Myocyte (in vitro differentiated cells): ENCODE results near the gene SMAGP. TPM values are rescaled to one million over a fixed set of nuclear protein-coding genes. Genes with fewer than 3 reads are reported as not detected.
"Not testable (repeated sequence)": the region's sequence is repeated elsewhere in the genome, so short reads cannot be mapped to it uniquely, and the experiment has no call there.

ENCODE experiments used
- DNase-seq: peaks from one replicate; pipeline ENCODE4 v3.0.0-alpha.2; 2012; ENCODE audit warnings: low read depth
- total RNA-seq: library from RNA; depleted of rRNA; stranded (reverse); fragments of >200 nt; gene quantifications from 2 replicates; pipeline ENCODE4 v1.2.3, GENCODE V29; 2014

SMAGP gene
- total RNA-seq, 1 donor from 2014 or later, result 2.9 TPM

DNA sequence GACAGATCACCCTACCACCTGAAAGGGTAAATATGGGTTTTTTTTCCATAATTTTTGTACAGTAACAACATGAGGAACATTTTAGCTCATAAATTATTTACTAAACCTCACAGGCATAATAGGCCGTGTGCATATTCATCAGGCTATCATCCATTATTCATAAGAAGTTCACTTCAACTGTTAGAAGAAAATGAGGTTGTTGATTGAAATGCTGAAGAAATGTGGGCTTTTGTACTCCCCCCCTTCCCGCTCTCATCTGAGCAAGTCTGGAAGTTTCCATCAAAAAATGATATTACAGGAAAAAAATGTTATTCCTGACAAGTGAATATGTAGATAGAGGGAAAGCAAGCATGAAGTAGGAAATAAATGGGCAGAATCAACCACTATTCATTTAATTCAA lies 44.4 kb downstream of the SMAGP start:
- DNase-seq, result no peak

DNA sequence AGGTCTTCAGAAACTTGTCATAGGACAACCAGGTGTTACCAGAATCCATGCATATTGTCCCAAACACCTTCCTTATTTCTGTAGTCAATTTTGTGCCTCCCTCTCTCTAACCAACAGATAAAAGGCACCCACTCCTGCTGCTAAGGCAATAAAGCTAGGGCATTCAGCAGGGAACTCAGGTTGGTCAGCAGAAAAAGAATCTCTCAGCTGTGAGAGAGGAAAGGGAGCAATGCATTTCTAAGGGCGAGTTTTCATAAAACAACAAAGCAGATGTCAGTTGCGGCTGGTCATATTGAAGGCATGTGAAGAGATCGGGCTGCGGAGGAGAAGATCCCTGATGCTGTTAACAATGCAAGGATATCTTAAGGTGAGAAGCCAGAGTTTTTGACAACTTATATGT lies 45.0 kb downstream of the SMAGP start:
- no peak for DNase-seq

DNA sequence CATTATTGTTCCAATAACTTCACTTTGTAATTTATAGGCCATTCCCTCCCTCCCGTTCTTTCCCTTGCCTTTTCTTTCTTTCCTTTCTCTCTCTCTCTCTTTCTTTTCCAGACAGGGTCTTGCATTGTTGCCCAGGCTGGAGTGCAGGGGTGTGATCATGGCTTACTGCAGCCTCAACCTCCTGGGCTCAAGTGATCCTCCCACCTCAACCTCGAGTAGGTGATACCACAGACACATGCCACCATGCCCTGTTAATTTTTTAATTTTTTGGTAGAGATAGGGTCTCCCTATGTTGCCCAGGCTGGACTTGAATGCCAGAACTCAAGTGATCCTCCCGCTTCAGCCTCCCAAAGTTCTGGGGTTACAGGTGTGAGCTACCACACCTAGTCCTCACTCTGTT lies 45.6 kb downstream of the SMAGP start:
- no peak for DNase-seq

DNA sequence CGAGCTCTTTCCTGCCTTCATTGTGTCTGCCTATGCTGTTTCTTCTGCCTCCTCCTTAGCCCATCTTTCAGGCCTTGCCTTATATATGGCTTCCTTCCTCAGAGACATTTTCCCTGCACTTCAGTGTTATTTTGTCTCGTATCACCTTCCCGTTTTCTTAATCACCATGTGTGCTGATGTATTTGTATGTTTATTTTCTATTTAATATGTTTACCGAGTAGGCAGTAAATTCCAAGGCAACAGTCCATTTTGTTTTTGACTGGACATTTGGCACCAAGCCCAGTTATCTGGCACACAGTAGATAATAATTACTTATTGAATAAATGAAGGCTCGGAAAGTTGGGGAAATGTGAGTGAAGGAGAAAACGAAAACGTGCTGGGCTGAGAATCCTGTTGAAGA lies 47.8 kb downstream of the SMAGP start:
- no peak for DNase-seq

DNA sequence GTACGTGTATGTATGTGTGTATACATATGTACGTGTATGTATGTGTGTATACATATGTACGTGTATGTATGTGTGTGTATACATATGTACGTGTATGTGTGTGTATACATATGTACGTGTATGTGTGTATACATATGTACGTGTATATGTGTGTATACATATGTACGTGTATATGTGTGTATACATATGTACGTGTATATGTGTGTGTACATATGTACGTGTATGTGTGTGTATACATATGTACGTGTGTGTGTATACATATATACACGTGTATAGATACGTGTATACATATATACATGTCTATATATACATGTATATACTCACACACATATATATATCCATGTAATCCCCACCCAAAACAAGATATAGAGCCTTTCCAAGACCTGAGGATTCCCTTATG lies 50.4 kb downstream of the SMAGP start:
- not testable (repeated sequence) for DNase-seq

DNA sequence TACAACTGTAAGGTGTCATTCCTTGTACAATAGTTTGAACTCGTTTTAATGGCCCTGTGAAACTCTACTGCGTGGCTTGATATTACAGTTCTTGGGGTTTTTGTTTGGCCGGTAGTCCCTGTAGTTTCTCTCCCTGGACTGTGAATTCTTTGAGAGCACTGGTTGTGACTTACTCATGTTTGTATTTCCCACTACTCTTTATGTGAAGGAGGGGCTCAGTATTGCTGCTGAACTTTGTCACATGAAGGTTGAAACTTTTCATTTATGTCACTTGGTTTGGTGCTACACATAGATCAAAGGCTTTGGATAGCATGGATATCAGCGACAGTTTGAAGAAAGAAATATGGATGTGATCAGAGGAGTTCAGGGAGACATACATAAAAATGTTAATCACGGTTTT lies 50.9 kb downstream of the SMAGP start:
- no peak for DNase-seq

DNA sequence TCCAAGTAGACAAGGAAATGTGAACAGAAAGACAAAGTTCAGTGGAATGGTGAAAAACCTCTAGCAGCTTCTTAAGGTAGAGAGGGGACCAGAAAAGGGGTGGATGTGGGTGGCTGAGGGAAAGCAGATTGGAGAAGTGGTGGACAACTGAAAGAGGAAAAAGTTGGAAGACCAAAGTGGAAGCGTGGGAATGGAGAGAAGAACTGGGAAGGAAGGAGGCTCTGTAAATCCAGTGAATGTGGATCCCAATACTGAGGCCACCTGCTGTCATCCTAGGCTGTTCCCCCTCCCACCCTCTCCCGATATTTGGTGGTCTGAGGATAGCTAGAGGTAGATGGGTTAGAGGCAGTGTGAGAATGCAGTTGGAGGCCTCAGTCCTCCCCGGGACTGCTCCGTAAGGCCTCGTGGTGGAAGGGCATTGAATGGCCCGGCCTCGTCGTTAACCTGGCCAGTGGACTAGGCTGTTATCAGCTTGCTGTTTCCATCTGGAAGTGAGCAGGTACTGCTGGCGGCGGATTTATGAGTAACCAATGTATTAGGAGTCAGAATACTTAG lies 51.5 kb downstream of the SMAGP start:
- no peak for DNase-seq

DNA sequence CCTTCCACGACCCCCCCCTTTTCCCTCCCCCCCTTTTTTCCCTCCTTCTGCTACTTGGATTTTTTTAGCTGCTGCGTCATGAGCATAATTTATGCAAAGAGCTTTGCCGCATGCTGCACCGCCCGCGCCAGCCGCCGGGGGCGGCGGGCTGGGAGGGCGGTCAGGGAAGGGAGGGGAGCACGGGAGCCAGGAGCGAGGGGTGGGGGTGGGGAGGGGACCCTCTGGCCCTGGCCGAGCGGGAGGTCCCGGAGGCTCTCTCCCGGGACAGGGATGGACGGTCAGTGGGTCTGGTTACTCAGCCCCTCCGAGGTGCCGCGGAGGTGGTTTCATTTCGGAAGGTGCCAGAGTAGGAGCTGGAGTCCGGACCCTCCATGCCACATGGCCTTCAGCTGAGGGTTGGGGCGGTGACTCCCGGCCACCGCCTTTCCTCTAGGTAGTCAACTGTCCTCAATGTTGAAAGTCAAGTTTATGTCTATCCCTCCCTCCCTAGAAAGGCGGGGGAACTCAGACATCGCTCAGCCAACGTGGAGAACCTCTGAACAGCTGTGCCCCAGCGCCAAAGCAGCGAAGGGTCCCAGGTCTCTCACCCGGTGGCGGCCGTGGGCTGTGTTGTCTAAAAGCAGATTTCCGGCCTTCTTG lies 52.1 kb downstream of the SMAGP start, which contains the start of gene POU6F1:
Gene POU6F1 (minus strand): TSS at position 95 of the 639 bp plus-strand sequence. CDS start 11,226 bp downstream, outside the sequence.
- DNase-seq, result peak; percentile 89

DNA sequence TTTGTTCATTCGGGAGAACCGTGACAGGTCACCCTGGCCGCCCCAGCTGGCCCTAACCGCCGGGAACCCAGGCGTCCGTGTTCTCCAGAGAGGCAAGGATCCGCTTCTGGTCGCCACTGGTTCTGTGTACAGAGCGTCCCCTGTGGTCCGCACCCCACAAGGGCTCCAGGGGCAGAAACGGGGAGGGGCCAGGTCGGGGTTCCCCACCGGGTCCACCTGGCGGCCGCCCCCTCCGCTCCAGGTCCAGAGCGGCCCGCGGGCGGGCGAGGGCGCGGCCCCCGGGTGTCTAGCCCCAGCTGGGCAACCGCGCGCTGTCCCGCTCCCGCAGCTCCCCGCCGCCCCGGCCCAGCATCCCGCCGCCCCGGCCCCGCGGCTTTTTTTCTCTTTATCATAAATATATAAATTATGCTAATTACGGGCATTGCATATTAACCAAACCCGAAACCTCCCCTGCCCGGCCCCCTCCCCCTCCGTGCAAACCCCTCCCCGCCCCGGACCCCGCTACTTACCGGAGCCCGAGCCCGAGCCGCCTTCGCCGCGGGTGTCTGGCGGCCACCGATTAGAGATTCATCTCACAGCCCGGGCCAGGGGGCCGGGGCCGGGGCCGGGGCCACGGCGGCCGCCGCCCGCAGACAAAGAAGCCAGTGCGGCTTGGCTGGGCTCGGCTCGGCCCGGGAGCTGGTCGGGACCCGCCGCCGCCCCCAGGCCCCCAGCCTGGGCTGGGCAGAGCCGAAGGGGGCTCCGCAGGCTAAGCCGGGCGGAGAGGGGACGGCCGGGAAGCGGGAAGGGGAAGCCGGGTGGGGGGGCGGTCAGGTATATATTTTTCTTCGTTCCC lies 52.9 kb downstream of the SMAGP start:
- DNase-seq, result peak; percentile 68

DNA sequence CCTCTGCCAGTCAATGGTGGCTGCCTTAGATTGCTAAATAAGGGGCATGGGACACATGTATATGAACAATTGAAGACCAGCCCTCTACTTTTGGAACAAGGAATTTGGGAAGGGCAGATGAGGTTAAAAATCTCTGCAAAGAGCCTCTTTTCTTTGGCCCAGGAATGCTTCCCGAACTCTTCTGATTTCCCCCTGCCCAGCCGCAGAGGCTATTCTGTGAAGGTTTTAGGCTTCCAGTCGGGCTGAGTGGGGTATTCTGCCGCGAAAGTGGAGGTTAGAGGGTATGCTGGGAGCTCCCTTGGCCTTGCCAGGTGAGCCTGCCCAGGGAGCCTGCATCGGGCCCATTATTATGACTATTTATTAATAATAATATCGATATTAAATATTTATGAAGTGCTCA lies 53.6 kb downstream of the SMAGP start:
- DNase-seq, result no peak

DNA sequence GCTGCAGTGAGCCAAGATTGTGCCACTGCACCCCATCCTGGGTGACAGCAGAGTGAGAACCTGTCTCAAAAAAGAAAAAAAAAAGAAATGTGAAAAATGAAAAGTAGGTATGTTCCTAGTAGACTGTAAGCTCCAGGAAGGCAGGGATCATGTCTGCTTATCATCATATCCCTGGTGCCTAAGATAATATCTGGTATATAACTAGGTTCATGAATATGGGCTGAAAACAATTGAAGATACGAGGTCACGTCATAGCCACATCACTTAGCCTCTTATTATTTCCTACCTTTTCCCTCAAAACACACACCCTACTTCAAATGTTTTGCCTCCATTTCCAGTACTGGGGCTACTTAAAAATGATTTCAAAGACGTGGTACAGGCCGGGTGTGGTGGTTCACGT lies 55.3 kb downstream of the SMAGP start:
- no peak for DNase-seq

DNA sequence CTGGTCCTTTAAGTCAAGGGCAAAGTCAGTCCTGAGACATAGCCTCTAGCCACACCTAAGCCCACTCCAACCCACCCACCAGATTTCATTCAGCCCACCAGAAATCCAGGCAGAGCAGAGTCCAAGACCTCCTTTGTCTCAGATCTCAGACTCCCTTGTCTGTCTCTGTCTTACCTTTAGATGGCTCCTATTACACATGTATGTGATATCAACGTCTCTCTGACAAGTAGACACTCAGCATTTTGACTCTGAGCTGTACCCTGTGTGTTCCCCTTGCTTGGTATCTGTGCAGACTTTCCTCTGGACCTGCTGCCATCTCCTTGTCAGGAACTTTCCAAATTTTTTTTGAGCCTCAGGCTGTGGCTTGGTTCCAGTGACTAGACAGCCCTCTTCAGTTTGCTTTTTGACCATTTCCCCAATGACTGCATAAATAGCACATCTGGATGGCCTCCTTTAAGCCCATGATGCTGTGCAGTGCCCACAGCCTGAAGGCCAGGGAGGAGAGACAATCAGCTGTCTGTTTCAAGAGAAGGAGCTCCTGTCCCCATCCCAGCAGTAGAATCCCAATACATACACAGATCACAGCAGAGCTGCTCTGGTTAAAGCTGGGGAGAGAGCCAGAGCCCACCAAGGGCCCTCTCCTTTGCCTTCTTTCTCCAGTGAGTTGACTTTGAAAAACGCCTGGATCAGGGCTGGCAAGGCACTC lies 59.4 kb downstream of the SMAGP start:
- no peak for DNase-seq

DNA sequence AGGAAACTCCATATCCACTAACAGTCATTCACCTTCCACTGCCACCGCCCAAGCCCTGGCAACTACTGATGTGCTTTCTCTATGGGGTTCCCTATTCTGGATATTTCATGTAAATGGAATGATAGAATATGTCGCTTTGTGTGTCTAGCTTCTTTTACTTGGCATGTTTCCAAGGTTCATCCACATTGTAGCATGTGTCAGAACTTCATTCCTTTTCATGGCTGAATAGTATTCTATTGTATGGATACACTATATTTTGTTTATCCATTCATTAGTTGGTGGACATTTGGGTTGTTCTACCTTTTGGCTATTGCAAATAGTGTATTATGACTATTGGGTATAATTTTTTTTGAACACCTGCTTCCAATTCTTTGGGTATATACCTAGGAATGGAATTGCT lies 61.0 kb downstream of the SMAGP start:
- DNase-seq, result no peak

DNA sequence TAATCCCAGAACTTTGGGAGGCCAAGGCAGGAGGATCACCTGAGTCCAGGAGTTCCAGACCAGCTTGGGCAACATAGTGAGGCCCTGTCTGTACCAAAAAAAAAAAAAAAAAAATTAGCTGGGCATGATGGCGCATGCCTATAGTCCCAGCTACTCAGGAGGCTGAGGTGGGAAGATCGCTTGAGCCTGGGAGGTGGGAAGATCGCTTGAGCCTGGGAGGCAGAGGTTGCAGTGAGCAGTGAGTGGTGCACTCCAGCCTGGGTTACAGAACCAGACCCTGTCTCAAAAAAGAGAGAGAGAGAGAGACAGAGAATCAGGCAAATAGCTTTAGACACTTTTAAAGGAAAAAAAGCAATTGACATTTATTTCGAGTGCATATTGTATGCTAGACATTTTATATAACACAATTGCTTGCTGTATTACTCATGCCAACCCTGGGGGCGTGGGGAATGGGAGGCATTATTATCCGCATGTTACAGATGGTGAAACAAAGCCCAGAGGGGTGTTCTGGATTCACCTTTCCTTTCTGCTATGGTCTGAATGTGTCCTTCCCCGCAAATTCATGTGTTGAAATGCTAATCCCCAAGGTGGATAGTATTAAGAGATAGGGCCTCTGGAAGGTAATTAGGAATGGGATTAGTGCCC lies 62.1 kb downstream of the SMAGP start:
- no peak for DNase-seq

DNA sequence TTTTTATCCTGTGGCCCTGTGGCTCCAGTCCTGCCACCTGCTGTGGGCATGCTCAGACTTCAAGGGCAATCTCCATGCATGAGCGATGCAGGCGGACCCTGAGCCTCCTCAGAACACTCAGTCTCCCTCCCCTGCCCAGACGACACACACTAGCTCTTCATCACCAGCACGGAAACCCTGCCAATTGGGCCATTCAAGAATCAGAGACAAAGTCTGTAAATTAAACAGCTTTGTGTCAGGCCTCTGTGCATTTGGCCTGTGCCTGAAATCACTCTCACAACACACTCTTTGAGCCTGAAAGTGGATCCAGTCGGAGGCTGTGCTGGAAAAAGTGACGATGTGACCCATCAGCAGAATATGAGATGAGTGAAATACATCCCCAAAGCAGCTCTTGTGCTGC lies 64.9 kb downstream of the SMAGP start:
- DNase-seq, result no peak

DNA sequence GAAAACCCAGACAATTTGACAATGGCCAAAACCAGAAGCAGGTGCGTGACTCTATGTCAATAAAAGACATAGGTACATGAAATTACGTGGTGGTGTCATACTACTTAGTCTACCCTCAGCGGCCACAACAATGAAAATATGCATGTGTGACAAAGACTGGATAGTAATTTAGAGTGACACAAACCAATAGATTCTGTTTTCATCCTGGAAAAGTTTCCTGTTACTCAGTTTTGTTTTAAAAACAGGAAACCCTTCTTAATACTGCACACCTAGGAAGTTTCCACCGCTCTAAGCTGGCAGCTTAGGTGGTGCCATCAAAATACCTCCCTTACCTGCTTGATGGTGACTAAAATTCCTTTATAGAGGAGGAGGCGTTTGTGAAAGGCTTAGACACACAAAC lies 67.5 kb downstream of the SMAGP start:
- DNase-seq, result no peak

DNA sequence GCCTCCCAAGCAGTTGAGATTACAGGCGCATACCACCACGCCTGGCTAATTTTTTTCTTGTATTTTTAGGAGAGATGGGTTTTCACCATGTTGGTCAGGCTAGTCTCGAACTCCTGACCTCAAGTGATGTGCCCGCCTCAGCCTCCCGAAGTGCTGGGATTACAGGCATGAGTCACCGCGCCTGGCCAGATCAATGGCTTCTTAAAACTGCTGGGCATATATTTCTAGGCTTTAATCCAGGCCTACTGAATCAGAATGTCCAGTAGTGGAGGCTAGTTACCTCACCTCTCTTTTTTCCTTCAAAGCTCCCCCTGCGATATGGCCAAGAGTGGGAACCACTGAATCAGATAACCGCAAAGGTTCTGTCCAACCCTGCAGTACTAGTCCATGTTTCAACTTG lies 69.4 kb downstream of the SMAGP start:
- DNase-seq, result no peak

DNA sequence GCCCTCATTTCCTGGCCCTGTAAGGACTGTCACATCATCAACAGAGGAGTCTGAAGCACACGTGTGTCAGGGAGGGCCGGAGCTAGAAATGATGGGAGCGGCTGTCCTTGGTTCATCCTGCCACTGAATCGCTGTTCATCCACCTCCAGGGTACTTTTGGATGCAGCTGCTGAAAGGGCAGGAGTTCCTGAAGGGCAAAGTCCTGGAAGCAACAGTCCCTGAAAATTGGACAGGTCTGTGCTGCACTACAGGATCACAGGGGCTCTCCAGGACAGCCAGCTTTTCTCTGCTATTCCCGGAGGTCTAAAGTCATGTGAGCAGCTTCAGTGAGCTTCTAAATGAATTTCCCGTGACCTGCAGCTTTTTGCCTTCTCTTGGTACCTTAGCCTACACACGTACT lies 70.1 kb downstream of the SMAGP start:
- DNase-seq, result no peak

DNA sequence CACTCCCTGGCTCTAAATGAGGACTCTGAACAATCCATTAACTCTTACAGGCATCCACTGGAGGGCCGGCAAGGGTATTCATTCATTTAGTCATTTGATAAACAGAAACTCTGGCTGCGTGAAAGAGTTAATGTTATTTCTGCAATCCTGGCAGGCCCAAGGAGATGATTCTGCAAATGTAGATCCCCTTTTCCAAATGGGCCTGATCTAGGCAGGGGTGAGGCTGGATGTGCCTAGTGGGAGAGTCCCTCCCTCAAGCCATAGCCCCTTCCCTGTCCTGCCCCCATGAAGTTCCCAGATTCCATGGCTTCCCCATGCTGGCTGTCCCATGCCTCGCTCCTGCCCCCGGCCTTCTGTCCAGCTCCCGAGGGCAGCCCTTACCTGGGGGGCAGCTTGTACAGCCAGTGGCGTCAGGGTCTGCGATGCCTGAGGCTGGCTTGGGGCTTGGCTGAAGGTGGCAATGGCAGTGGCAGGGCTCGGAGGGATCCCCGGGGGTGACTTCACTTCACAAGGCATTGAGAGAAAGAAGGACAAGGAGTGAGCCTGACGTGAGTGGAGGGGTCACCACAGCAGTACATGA lies 70.8 kb downstream of the SMAGP start:
- no peak for DNase-seq

DNA sequence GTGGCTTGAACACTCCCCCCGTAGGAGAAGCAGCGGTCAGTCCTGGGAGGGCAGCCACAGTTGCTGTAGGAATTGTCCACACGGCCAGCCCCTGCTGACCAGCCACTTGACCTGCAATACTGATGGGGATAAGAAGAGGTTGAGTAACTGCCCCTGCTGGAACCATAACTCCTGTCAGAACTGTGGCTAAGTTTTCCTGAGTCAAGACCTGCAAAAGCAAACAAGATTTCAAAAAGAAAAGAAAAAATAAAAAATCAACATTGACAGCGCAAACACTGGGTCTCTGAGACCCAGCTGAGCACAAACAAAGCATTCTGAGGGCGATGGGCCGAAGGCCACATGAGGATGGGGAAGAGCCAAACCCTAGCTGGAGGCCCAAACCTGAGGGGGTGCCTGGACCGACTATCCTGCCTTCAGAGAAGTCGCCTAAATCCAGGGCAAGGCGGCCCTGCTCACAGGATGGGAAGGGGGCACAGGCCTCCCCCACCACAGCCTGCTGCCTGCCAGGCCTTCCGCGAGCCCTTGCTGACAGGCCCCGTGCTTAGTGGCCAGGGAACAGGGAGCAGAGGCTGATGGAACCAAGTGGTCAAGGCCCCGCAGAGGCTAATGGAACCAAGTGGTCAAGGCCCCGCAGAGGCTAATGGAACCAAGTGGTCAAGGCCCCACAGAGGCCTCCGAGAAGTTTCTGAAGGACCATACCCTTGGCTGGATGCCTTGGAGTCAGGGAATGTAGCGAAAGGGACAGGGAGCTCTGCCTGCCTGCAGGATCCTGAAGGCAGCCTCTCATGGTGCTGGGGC lies 71.4 kb downstream of the SMAGP start:
- DNase-seq, result no peak
